ENCODE measurements around the gene NR1D1.
A peak's percentile ranks its signal among the peaks of the same experiment; 100 is the strongest.

NR1D1 gene

GRCh38 chr17:40075942-40076498 lies 24.4 kb downstream of the NR1D1 start:
- TF ChIP-seq CTCF (IDR thresholded peaks at IDR 0.05; ENCODE audit: low read depth, low read length): no peak
- H3K4me3 ChIP-seq (ENCODE audit: low read depth, low read length): no peak overlapping the region

- H3K4me3 ChIP-seq (ENCODE audit: low read depth, low read length): no peak overlapping the region
- peak; percentile 89 for TF ChIP-seq CTCF (IDR thresholded peaks at IDR 0.05; ENCODE audit: low read depth, low read length)
Measured at GRCh38 chr17:40075201-40075941, 25.0 kb downstream of the NR1D1 start.

GRCh38 chr17:40074871-40075200 lies 25.6 kb downstream of the NR1D1 start:
- TF ChIP-seq CTCF (IDR thresholded peaks at IDR 0.05; ENCODE audit: low read depth, low read length): no peak
- H3K4me3 ChIP-seq (ENCODE audit: low read depth, low read length): no peak overlapping the region

GRCh38 chr17:40074175-40074512 lies 26.2 kb downstream of the NR1D1 start:
- no peak for TF ChIP-seq CTCF (IDR thresholded peaks at IDR 0.05; ENCODE audit: low read depth, low read length)
- H3K4me3 ChIP-seq (ENCODE audit: low read depth, low read length): no peak overlapping the region

GRCh38 chr17:40073454-40074174 lies 26.8 kb downstream of the NR1D1 start:
- H3K4me3 ChIP-seq (ENCODE audit: low read depth, low read length): no peak overlapping the region
- TF ChIP-seq CTCF (IDR thresholded peaks at IDR 0.05; ENCODE audit: low read depth, low read length): no peak

GRCh38 chr17:40072735-40073346 lies 27.5 kb downstream of the NR1D1 start:
- no peak for TF ChIP-seq CTCF (IDR thresholded peaks at IDR 0.05; ENCODE audit: low read depth, low read length)
- no peak overlapping the region for H3K4me3 ChIP-seq (ENCODE audit: low read depth, low read length)
